CD4-positive, alpha-beta T cell treated with Interleukin-17A for 1 hour (primary cell): Measurements from ENCODE around the gene RBM22.
A peak's percentile ranks its signal among the peaks of the same experiment; 100 is the strongest.
"Not testable (repeated sequence)": the region's sequence is repeated elsewhere in the genome, so short reads cannot be mapped to it uniquely, and the experiment has no call there.

ENCODE experiments used
- DNase-seq: peaks from one replicate; pipeline ENCODE4 v3.0.0-alpha.2; 2020

The RBM22 gene

GRCh38 chr5:150700594-150701377 lies at the start of gene RBM22:
Gene RBM22 (minus strand): TSS chr5:150701062. CDS start chr5:150700985, 77 bp downstream.
- DNase-seq = peak; percentile 93

- no peak for DNase-seq
These were observed 49.6 kb upstream of the RBM22 start for GRCh38 chr5:150750469-150750868.

- DNase-seq = not testable (repeated sequence)
These were observed 42.3 kb upstream of the RBM22 start for GRCh38 chr5:150743142-150743488.

GRCh38 chr5:150742455-150743141 lies 41.7 kb upstream of the RBM22 start:
- not testable (repeated sequence) for DNase-seq

- no peak for DNase-seq
These were observed 40.1 kb upstream of the RBM22 start for GRCh38 chr5:150740992-150741391.

GRCh38 chr5:150738862-150739261 lies 38.0 kb upstream of the RBM22 start:
- DNase-seq = no peak

GRCh38 chr5:150734579-150735384 lies 33.9 kb upstream of the RBM22 start:
- DNase-seq = no peak

- no peak for DNase-seq
These were observed 30.9 kb upstream of the RBM22 start for GRCh38 chr5:150731669-150732242.

GRCh38 chr5:150729859-150730258 lies 29.0 kb upstream of the RBM22 start:
- DNase-seq = no peak

- DNase-seq = no peak
These were observed 23.0 kb upstream of the RBM22 start for GRCh38 chr5:150723845-150724244.

- DNase-seq = peak; percentile 19
These were observed 9.3 kb upstream of the RBM22 start for GRCh38 chr5:150710165-150710564.

- no peak for DNase-seq
These were observed 6.0 kb upstream of the RBM22 start for GRCh38 chr5:150706776-150707390.

- no peak for DNase-seq
These were observed 2.9 kb upstream of the RBM22 start for GRCh38 chr5:150703762-150704161.

GRCh38 chr5:150700246-150700593 lies 642 bp downstream of the RBM22 start:
- no peak for DNase-seq

- no peak for DNase-seq
These were observed 6.2 kb downstream of the RBM22 start for GRCh38 chr5:150694612-150695011.

GRCh38 chr5:150692276-150692675 lies 8.6 kb downstream of the RBM22 start:
- no peak for DNase-seq

- DNase-seq = no peak
These were observed 10.1 kb downstream of the RBM22 start for GRCh38 chr5:150690760-150691159.

- no peak for DNase-seq
These were observed 11.7 kb downstream of the RBM22 start for GRCh38 chr5:150689120-150689519.

- no peak for DNase-seq
These were observed 24.3 kb downstream of the RBM22 start for GRCh38 chr5:150676578-150676977.

- no peak for DNase-seq
These were observed 25.8 kb downstream of the RBM22 start for GRCh38 chr5:150675069-150675468.

- DNase-seq = no peak
These were observed 26.5 kb downstream of the RBM22 start for GRCh38 chr5:150674341-150674821.

- no peak for DNase-seq
These were observed 28.0 kb downstream of the RBM22 start for GRCh38 chr5:150672884-150673275.
